Measurements from ENCODE around the gene INTS6L. TPM values are rescaled to one million over a fixed set of nuclear protein-coding genes. Genes with fewer than 3 reads are reported as not detected.

The INTS6L gene
- total RNA-seq, 1 donor from 2014 or later = 18.8 TPM

- no peak overlapping the region for H3K4me3 Mint-ChIP-seq
- TF ChIP-seq CTCF (conservative IDR thresholded peaks at IDR 0.05) = no peak
- H3K4me1 Mint-ChIP-seq = peaks cover 10% of the 10 kb centered on the region
- H3K27ac Mint-ChIP-seq (ENCODE audit: unreplicated experiment) = no peak overlapping the region
- no peak for DNase-seq (ENCODE audit: low read depth, low spot score)
- peaks cover 8% of the 10 kb centered on the region for H3K36me3 Mint-ChIP-seq (ENCODE audit: low read depth)
- no peaks in the 10 kb centered on the region for H3K27me3 Mint-ChIP-seq (ENCODE audit: low read depth)
- no peaks in the 10 kb centered on the region for H3K9me3 Mint-ChIP-seq
These were observed 24.0 kb downstream of the INTS6L start for GRCh38 chrX:135544338-135544948.

- TF ChIP-seq CTCF (conservative IDR thresholded peaks at IDR 0.05) = no peak
- Mint-ChIP-seq H3K36me3 (ENCODE audit: low read depth) (peaks cover 16% of the 10 kb centered on the region), H3K27ac (ENCODE audit: unreplicated experiment) (no peak overlapping the region), H3K9me3 (no peaks in the 10 kb centered on the region), H3K4me3 (no peak overlapping the region), H3K27me3 (ENCODE audit: low read depth) (no peaks in the 10 kb centered on the region), H3K4me1 (peaks cover 10% of the 10 kb centered on the region)
- no peak for DNase-seq (ENCODE audit: low read depth, low spot score)
These were observed 27.3 kb downstream of the INTS6L start for GRCh38 chrX:135547767-135548166.

- no peak for TF ChIP-seq CTCF (conservative IDR thresholded peaks at IDR 0.05)
- H3K9me3 Mint-ChIP-seq = no peaks in the 10 kb centered on the region
- DNase-seq (ENCODE audit: low read depth, low spot score) = no peak
- no peak overlapping the region for H3K4me3 Mint-ChIP-seq
- H3K4me1 Mint-ChIP-seq = peaks cover 6% of the 10 kb centered on the region
- peaks cover 14% of the 10 kb centered on the region for H3K36me3 Mint-ChIP-seq (ENCODE audit: low read depth)
- H3K27ac Mint-ChIP-seq (ENCODE audit: unreplicated experiment) = no peak overlapping the region
- no peaks in the 10 kb centered on the region for H3K27me3 Mint-ChIP-seq (ENCODE audit: low read depth)
These were observed 29.1 kb downstream of the INTS6L start for GRCh38 chrX:135549519-135549918.

- no peaks in the 10 kb centered on the region for H3K4me1 Mint-ChIP-seq
- H3K27ac Mint-ChIP-seq (ENCODE audit: unreplicated experiment) = no peak overlapping the region
- TF ChIP-seq CTCF (conservative IDR thresholded peaks at IDR 0.05) = no peak
- no peak for DNase-seq (ENCODE audit: low read depth, low spot score)
- no peaks in the 10 kb centered on the region for H3K27me3 Mint-ChIP-seq (ENCODE audit: low read depth)
- H3K9me3 Mint-ChIP-seq = peaks cover 6% of the 10 kb centered on the region
- peaks cover 18% of the 10 kb centered on the region for H3K36me3 Mint-ChIP-seq (ENCODE audit: low read depth)
- H3K4me3 Mint-ChIP-seq = no peak overlapping the region
These were observed 35.6 kb downstream of the INTS6L start for GRCh38 chrX:135556055-135556454.

- TF ChIP-seq CTCF (conservative IDR thresholded peaks at IDR 0.05) = no peak
- Mint-ChIP-seq H3K9me3 (peaks cover 6% of the 10 kb centered on the region), H3K36me3 (ENCODE audit: low read depth) (peaks cover 18% of the 10 kb centered on the region), H3K4me3 (no peak overlapping the region), H3K4me1 (no peaks in the 10 kb centered on the region), H3K27me3 (ENCODE audit: low read depth) (no peaks in the 10 kb centered on the region), H3K27ac (ENCODE audit: unreplicated experiment) (no peak overlapping the region)
- DNase-seq (ENCODE audit: low read depth, low spot score) = no peak
These were observed 36.9 kb downstream of the INTS6L start for GRCh38 chrX:135557344-135557743.
